ENCODE results near the gene HYAL1.

Gene HYAL1

DNA sequence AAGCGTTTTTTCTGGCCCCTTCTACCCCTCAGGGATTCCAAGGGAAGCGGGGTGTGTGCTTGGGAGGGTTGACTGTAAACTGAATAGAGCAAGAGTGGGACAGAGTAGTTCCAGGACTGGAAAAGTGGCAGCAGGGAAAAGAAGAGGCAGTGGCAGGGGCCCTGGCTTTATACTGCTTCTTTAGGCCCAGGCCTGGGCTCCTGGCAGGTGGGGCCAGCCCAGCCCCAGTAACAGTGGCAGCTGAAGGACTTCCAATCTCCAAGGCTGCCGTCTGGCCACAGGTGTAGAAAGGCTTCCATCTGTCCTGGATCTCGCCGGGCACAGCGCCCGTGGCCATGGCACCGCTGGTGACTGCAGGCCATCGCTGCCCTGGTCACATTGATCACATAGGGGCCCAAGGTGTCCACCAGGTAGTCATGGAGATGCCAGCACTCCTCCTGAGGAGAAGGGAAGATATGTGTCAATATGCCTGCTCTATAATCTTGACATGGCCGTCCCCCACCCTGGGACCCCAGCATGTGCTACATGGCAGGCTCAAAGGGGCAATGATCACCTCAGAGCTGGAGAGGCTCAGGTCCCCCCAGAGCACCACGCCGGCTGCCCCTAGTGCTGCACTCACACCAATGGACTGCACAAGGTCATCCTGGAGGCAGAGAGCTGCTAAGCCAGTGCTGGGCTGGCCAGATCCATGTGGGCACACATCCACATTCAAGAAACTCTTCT is 10.1 kb downstream of the HYAL1 start:
- DNase-seq (ENCODE audit: low read depth) = no peak
- TF ChIP-seq, protein P1, sequence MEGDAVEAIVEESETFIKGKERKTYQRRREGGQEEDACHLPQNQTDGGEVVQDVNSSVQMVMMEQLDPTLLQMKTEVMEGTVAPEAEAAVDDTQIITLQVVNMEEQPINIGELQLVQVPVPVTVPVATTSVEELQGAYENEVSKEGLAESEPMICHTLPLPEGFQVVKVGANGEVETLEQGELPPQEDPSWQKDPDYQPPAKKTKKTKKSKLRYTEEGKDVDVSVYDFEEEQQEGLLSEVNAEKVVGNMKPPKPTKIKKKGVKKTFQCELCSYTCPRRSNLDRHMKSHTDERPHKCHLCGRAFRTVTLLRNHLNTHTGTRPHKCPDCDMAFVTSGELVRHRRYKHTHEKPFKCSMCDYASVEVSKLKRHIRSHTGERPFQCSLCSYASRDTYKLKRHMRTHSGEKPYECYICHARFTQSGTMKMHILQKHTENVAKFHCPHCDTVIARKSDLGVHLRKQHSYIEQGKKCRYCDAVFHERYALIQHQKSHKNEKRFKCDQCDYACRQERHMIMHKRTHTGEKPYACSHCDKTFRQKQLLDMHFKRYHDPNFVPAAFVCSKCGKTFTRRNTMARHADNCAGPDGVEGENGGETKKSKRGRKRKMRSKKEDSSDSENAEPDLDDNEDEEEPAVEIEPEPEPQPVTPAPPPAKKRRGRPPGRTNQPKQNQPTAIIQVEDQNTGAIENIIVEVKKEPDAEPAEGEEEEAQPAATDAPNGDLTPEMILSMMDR (IDR thresholded peaks at IDR 0.05; ENCODE audit: insufficient read depth, low read depth, low read length, missing control alignments) = no peak
- peak overlapping the region; percentile 76 for H3K4me3 ChIP-seq (ENCODE audit: low read depth, low read length)

DNA sequence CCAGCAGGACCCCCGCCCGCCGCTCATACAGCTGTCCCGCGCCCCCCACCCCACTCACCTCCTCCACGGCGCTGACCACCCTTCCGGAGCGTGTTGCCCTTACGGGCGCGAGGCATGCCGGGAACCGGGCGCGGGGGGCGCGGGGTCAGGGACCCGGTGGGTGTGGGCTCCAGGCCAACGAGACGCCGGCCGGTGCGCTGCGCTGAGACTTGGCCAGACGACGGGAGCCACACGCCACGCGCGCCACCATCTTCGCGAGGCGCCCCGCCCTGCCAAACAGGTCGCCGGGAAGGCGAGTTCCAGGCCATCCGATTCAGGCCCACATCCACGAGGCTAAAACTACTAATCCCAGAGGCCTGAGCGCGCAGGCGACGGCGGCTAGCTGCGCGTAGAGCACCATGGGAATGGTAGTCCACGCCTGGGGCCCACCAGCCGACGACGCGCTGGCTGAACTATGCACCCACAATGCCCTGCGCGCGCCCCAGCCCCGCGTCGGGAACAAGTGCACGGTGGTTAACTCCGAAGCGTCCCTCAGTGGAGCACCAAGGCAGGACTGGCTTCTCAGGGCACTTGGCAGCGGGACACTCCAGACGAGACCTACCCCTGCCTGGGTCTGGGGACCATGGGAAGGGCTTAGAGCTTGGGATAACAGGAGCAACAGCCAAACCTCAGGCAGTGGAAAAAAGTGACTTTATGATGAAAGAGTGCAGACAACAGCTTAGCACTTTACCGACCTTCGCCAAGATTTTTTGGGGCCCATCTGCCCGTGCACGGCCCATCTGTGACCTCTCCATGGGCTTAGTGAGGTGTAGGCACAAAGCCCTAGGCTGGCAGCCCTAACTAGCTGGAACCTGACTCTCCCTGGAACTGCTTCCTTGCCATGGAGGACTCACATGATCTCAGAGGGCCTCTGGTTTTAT is 11.0 kb downstream of the HYAL1 start, which contains the start of gene IFRD2:
Gene IFRD2, minus strand, starts transcription at position 271 of the 920 bp plus-strand sequence. Its CDS starts 155 bp downstream, at position 116.
- H3K4me3 ChIP-seq (ENCODE audit: low read depth, low read length) = peak within 1 kb of the TSS; percentile 82
- TF ChIP-seq, protein P1 (IDR thresholded peaks at IDR 0.05; ENCODE audit: insufficient read depth, low read depth, low read length, missing control alignments) = no peak
- peak; percentile 98 for DNase-seq (ENCODE audit: low read depth)

DNA sequence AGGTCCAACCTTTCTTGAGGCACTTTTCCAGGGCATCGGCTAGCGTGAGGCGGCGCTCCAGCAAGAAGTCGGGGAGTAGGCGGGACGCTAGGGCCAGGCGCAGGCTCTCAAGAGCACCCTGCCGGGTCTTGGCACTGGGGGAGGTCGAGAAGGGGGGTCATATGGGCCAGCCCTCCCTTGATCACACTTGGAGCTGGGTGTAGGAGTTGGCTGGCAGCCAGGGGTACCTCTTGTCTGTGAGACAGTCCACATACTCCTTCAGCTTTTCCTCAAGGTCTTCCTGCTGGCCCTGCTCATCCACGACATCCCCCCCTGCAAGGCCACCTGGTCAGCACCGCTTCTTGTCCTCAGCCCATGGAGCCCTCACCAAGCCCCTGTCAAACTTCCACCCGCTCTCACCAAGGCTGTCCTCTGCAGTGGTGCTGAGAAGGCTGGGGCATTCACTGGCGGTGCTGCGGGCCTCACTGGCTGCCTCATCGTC is 13.2 kb downstream of the HYAL1 start:
- no peak overlapping the region for H3K4me3 ChIP-seq (ENCODE audit: low read depth, low read length)
- DNase-seq (ENCODE audit: low read depth) = no peak
- TF ChIP-seq, protein P1 (IDR thresholded peaks at IDR 0.05; ENCODE audit: insufficient read depth, low read depth, low read length, missing control alignments) = no peak

DNA sequence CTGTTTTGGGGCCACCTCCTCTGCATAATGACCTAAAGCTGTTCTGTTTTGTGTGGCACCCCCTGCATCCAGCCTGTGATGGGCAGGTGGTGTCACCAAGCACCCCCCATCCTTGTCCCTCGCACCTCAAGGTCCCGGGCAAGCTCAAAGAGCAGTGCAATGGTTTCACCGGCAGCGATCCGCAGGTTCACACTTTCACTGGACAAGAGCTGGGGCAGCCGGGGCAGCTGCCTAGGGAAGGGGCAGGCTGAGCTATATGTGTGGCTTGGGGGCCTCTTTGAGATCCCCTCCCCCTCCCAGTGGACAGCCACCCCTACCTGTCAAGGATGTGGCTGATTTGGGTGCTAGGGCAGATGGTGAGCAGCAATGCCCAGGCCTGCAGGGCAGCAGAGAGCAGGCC is 14.2 kb downstream of the HYAL1 start:
- no peak for DNase-seq (ENCODE audit: low read depth)
- TF ChIP-seq, protein P1 (IDR thresholded peaks at IDR 0.05; ENCODE audit: insufficient read depth, low read depth, low read length, missing control alignments) = no peak
- H3K4me3 ChIP-seq (ENCODE audit: low read depth, low read length) = no peak overlapping the region

DNA sequence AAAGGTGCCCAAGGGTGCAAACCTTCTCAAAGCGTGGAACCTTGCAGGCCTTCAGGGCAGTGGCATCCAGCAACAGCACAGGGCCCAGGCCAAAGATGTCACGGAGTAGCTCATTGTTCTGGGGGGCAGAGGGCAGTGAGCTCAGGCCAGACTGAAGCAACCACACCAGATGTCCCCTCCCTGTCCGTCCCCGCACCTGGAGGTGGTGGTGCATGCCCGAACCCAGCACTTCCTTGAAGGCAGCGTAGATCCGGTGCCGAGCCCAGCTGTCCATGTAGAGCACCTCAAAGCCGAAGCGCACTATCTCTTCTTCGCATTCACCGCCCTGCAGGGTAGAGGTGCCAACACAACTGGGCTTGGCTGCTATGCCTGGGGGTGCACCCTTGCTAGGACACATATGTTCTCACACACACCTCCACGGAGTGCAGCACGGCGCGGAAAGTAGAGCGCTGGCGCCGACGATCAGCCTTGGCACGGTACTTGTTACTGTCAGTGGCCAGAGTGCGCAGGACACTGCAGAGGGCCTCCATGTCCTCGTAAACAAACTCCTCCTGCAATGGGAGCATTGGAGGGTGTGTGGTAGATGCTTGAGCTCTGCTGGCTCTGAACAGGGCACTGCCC is 14.9 kb downstream of the HYAL1 start:
- TF ChIP-seq, protein P1 (IDR thresholded peaks at IDR 0.05; ENCODE audit: insufficient read depth, low read depth, low read length, missing control alignments) = no peak
- H3K4me3 ChIP-seq (ENCODE audit: low read depth, low read length) = no peak overlapping the region
- DNase-seq (ENCODE audit: low read depth) = no peak

DNA sequence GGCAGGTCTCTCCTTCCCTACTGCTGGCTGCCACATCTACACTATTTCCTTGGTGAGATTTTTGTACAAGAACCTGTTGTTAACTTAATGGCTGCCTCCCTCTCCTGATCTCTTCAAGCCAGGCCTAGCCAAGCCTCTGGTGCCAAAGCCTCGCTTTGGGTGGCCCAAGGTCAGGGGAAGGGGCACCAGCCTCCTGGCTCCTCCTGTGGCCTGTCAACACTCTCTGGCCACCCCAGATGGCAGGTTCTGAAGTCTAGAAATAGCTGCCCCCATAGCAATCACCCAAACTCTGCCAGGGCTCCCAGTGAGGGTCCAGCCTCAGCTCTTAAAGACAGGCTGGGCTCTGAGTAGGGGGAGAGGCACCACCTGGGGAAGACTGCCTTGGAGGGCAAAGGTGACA is 16.1 kb downstream of the HYAL1 start:
- TF ChIP-seq, protein P1 (IDR thresholded peaks at IDR 0.05; ENCODE audit: insufficient read depth, low read depth, low read length, missing control alignments) = no peak
- DNase-seq (ENCODE audit: low read depth) = no peak
- no peak overlapping the region for H3K4me3 ChIP-seq (ENCODE audit: low read depth, low read length)
